ENCODE results near the gene APC. TPM values are rescaled to one million over a fixed set of nuclear protein-coding genes. Genes with fewer than 3 reads are reported as not detected.

Gene APC
- total and polyA plus RNA-seq, 2 donors (not counting 3 experiments of a cell fraction or from before 2014, with no cell fraction given), result 11.2 to 39.6 TPM

GRCh38 chr5:112706446-112707016, 31.2 kb upstream of the APC start:
- Histone ChIP-seq H3K4me1 (ENCODE audit: control insufficient read depth, extremely low read depth, insufficient read depth, low read length) (peaks cover 26% of the 10 kb centered on the region), H2AFZ (ENCODE audit: low read depth, low read length) (peak overlapping the region; percentile 99), H3K9ac (replicated peaks; ENCODE audit: extremely low read depth, insufficient read depth, low read length) (no peak overlapping the region), H3K9me1 (replicated peaks; ENCODE audit: control insufficient read depth, extremely low read depth, insufficient read depth, low read length) (no peaks in the 10 kb centered on the region), H3K79me2 (ENCODE audit: control insufficient read depth, insufficient read depth, low read length) (peaks cover 30% of the 10 kb centered on the region), H3K4me3 (replicated peaks in 1 of 3; ENCODE audit: insufficient read depth in 1 of 3, low read depth in 1 of 3, low read length in 3 of 3) (no peak overlapping the region), H3K27ac (ENCODE audit: insufficient read depth, low read depth, low read length) (no peak overlapping the region), H3K9me3 (replicated peaks; ENCODE audit: control insufficient read depth, insufficient read depth, low read length) (no peaks in the 10 kb centered on the region), H4K20me1 (replicated peaks; ENCODE audit: control insufficient read depth, extremely low read depth, insufficient read depth, low read length) (no peaks in the 10 kb centered on the region), H3K4me2 (ENCODE audit: insufficient read depth, low read length) (peak overlapping the region; percentile 61), H3K36me3 (ENCODE audit: control insufficient read depth in 2 of 2, extremely low read depth in 1 of 2, insufficient read depth in 2 of 2, low read length in 2 of 2) (no peaks in the 10 kb centered on the region), H3K27me3 (ENCODE audit: control insufficient read depth in 2 of 2, insufficient read depth in 2 of 2, low read length in 2 of 2) (no peaks in the 10 kb centered on the region)
- BruUV-seq (replicated peaks), result no TSS peak
- ChIA-PET POLR2A (no interaction called here), CTCF (interaction anchor here (2.2 kb wide), 1 partner anchor 18 kb away, joined by 8 read pairs; no protein-coding TSS in a partner anchor)
- TF ChIP-seq CTCF (IDR thresholded peaks at IDR 0.05; ENCODE audit: extremely low read depth in 1 of 2, insufficient read depth in 1 of 2, low read depth in 1 of 2, low read length in 2 of 2), result no peak
- no peak for TF ChIP-seq MYC (IDR thresholded peaks at IDR 0.05; ENCODE audit: low read depth, low read length)
- no peak for TF ChIP-seq EZH2 (IDR thresholded peaks at IDR 0.05; ENCODE audit: borderline replicate concordance, low read depth, low read length, severe bottlenecking)
- TF ChIP-seq MAX (IDR thresholded peaks at IDR 0.05; ENCODE audit: insufficient read depth, insufficient read length), result no peak
- TF ChIP-seq FOS (IDR thresholded peaks at IDR 0.05; ENCODE audit: borderline replicate concordance, insufficient read depth, low read length), result no peak
- TF ChIP-seq POLR2AphosphoS5 (IDR thresholded peaks at IDR 0.05; ENCODE audit: insufficient read depth, low read depth, low read length), result no peak
- TF ChIP-seq JUN (IDR thresholded peaks at IDR 0.05; ENCODE audit: borderline replicate concordance, insufficient read depth, insufficient read length, low read depth), result no peak
- TF ChIP-seq GATA2 (IDR thresholded peaks at IDR 0.05; ENCODE audit: insufficient read depth, insufficient read length, low read depth, low read length), result no peak
- no peak for TF ChIP-seq POLR2A (IDR thresholded peaks at IDR 0.05; ENCODE audit: low read depth, low read length)
- dilution Hi-C loops (cut with MboI; ENCODE audit: extremely low pct_ligation_motif_present, low sequenced_read_pairs) (no loop called here), intact Hi-C loops (cut with micrococcal nuclease) (loop anchor here (1.0 to 10.0 kb wide), 4 partner anchors 31 to 1612 kb away; partner anchors contain the start of genes APC, SRP19 and WDR36)
- DNase-seq (ENCODE audit: low read depth, low spot score), result no peak
- no peak for FAIRE-seq

Measured in endothelial cell of umbilical vein (primary cell).